ENCODE measurements around the gene SLC18A2.
"Not testable (repeated sequence)": the region's sequence is repeated elsewhere in the genome, so short reads cannot be mapped to it uniquely, and the experiment has no call there.

Gene SLC18A2

GRCh38 chr10:117262903-117263293 lies 22.0 kb downstream of the SLC18A2 start:
- no peak overlapping the region for H3K4me3 Mint-ChIP-seq
- peaks cover 3% of the 10 kb centered on the region for H3K4me1 Mint-ChIP-seq
- H3K27ac Mint-ChIP-seq = no peak overlapping the region
- ATAC-seq (ENCODE audit: low read depth) = no peak
- peaks cover 16% of the 10 kb centered on the region for H3K27me3 Mint-ChIP-seq
- no peak for DNase-seq (ENCODE audit: low spot score in 2 of 2)
- no peaks in the 10 kb centered on the region for H3K36me3 Mint-ChIP-seq
- no peaks in the 10 kb centered on the region for H3K9me3 Mint-ChIP-seq

- H3K27me3 Mint-ChIP-seq = peaks cover 10% of the 10 kb centered on the region
- no peaks in the 10 kb centered on the region for H3K4me1 Mint-ChIP-seq
- no peak overlapping the region for H3K4me3 Mint-ChIP-seq
- no peaks in the 10 kb centered on the region for H3K9me3 Mint-ChIP-seq
- no peaks in the 10 kb centered on the region for H3K36me3 Mint-ChIP-seq
- H3K27ac Mint-ChIP-seq = no peak overlapping the region
- DNase-seq (ENCODE audit: low spot score in 2 of 2) (no peak), ATAC-seq (ENCODE audit: low read depth) (no peak)
Measured at GRCh38 chr10:117264782-117265181, 23.9 kb downstream of the SLC18A2 start.

- ATAC-seq (ENCODE audit: low read depth) (no peak), DNase-seq (ENCODE audit: low spot score in 2 of 2) (no peak)
- Mint-ChIP-seq H3K4me1 (no peaks in the 10 kb centered on the region), H3K4me3 (no peak overlapping the region), H3K27ac (no peak overlapping the region), H3K36me3 (no peaks in the 10 kb centered on the region), H3K9me3 (no peaks in the 10 kb centered on the region), H3K27me3 (peaks cover 6% of the 10 kb centered on the region)
Measured at GRCh38 chr10:117266400-117266799, 25.5 kb downstream of the SLC18A2 start.

- Mint-ChIP-seq H3K4me1 (no peaks in the 10 kb centered on the region), H3K27ac (no peak overlapping the region), H3K9me3 (no peaks in the 10 kb centered on the region), H3K36me3 (no peaks in the 10 kb centered on the region), H3K27me3 (peaks cover 3% of the 10 kb centered on the region), H3K4me3 (no peak overlapping the region)
- ATAC-seq (ENCODE audit: low read depth) = no peak
- DNase-seq (ENCODE audit: low spot score in 2 of 2) = no peak
Measured at GRCh38 chr10:117266812-117267211, 25.9 kb downstream of the SLC18A2 start.

- no peak overlapping the region for H3K27ac Mint-ChIP-seq
- H3K9me3 Mint-ChIP-seq = no peaks in the 10 kb centered on the region
- H3K4me1 Mint-ChIP-seq = no peaks in the 10 kb centered on the region
Measured at GRCh38 chr10:117268258-117268657, 27.3 kb downstream of the SLC18A2 start.

GRCh38 chr10:117268907-117269306 lies 28.0 kb downstream of the SLC18A2 start:
- no peak overlapping the region for H3K4me3 Mint-ChIP-seq
- H3K4me1 Mint-ChIP-seq = no peaks in the 10 kb centered on the region
- H3K36me3 Mint-ChIP-seq = no peaks in the 10 kb centered on the region
- DNase-seq (ENCODE audit: low spot score in 2 of 2) = no peak
- H3K27me3 Mint-ChIP-seq = peaks cover 1% of the 10 kb centered on the region
- ATAC-seq (ENCODE audit: low read depth) = no peak
- no peak overlapping the region for H3K27ac Mint-ChIP-seq
- no peaks in the 10 kb centered on the region for H3K9me3 Mint-ChIP-seq

More at GRCh38 chr10:117268258-117268657, 27.3 kb downstream of the SLC18A2 start:
- ATAC-seq (ENCODE audit: low read depth) = no peak
- no peak overlapping the region for H3K4me3 Mint-ChIP-seq
- no peak for DNase-seq (ENCODE audit: low spot score in 2 of 2)
- H3K36me3 Mint-ChIP-seq = no peaks in the 10 kb centered on the region
- peaks cover 1% of the 10 kb centered on the region for H3K27me3 Mint-ChIP-seq

- DNase-seq (ENCODE audit: low spot score in 2 of 2) = no peak
- H3K27ac Mint-ChIP-seq = no peak overlapping the region
- no peaks in the 10 kb centered on the region for H3K9me3 Mint-ChIP-seq
- no peaks in the 10 kb centered on the region for H3K4me1 Mint-ChIP-seq
- no peak overlapping the region for H3K4me3 Mint-ChIP-seq
- no peak for ATAC-seq (ENCODE audit: low read depth)
- H3K36me3 Mint-ChIP-seq = no peaks in the 10 kb centered on the region
- H3K27me3 Mint-ChIP-seq = no peaks in the 10 kb centered on the region
Measured at GRCh38 chr10:117271427-117271826, 30.5 kb downstream of the SLC18A2 start.

- no peaks in the 10 kb centered on the region for H3K36me3 Mint-ChIP-seq
- H3K4me3 Mint-ChIP-seq = no peak overlapping the region
- H3K9me3 Mint-ChIP-seq = no peaks in the 10 kb centered on the region
- ATAC-seq (ENCODE audit: low read depth) (no peak), DNase-seq (ENCODE audit: low spot score in 2 of 2) (no peak)
- H3K27me3 Mint-ChIP-seq = no peaks in the 10 kb centered on the region
- no peak overlapping the region for H3K27ac Mint-ChIP-seq
- no peaks in the 10 kb centered on the region for H3K4me1 Mint-ChIP-seq
Measured at GRCh38 chr10:117272195-117273076, 31.5 kb downstream of the SLC18A2 start.

GRCh38 chr10:117273980-117274379 lies 33.1 kb downstream of the SLC18A2 start:
- no peaks in the 10 kb centered on the region for H3K36me3 Mint-ChIP-seq
- no peak overlapping the region for H3K4me3 Mint-ChIP-seq
- no peak for ATAC-seq (ENCODE audit: low read depth)
- no peak overlapping the region for H3K27ac Mint-ChIP-seq
- no peaks in the 10 kb centered on the region for H3K27me3 Mint-ChIP-seq
- no peaks in the 10 kb centered on the region for H3K4me1 Mint-ChIP-seq
- no peak for DNase-seq (ENCODE audit: low spot score in 2 of 2)
- no peaks in the 10 kb centered on the region for H3K9me3 Mint-ChIP-seq

- no peaks in the 10 kb centered on the region for H3K9me3 Mint-ChIP-seq
- H3K27me3 Mint-ChIP-seq = no peaks in the 10 kb centered on the region
Measured at GRCh38 chr10:117274509-117274908, 33.6 kb downstream of the SLC18A2 start.

GRCh38 chr10:117275121-117275520 lies 34.2 kb downstream of the SLC18A2 start:
- DNase-seq (ENCODE audit: low spot score in 2 of 2) (no peak), ATAC-seq (ENCODE audit: low read depth) (no peak)
- H3K9me3 Mint-ChIP-seq = no peaks in the 10 kb centered on the region
- H3K4me3 Mint-ChIP-seq = no peak overlapping the region
- no peak overlapping the region for H3K27ac Mint-ChIP-seq
- no peaks in the 10 kb centered on the region for H3K36me3 Mint-ChIP-seq
- H3K4me1 Mint-ChIP-seq = no peaks in the 10 kb centered on the region
- H3K27me3 Mint-ChIP-seq = no peaks in the 10 kb centered on the region

More at GRCh38 chr10:117274509-117274908, 33.6 kb downstream of the SLC18A2 start:
- Mint-ChIP-seq H3K36me3 (no peaks in the 10 kb centered on the region), H3K4me1 (no peaks in the 10 kb centered on the region), H3K4me3 (no peak overlapping the region), H3K27ac (no peak overlapping the region)
- DNase-seq (ENCODE audit: low spot score in 2 of 2) (no peak), ATAC-seq (ENCODE audit: low read depth) (no peak)

GRCh38 chr10:117277675-117278074 lies 36.8 kb downstream of the SLC18A2 start:
- Mint-ChIP-seq H3K4me3 (no peak overlapping the region), H3K36me3 (no peaks in the 10 kb centered on the region), H3K4me1 (no peaks in the 10 kb centered on the region), H3K27ac (no peak overlapping the region), H3K9me3 (no peaks in the 10 kb centered on the region), H3K27me3 (no peaks in the 10 kb centered on the region)
- DNase-seq (ENCODE audit: low spot score in 2 of 2) (no peak), ATAC-seq (ENCODE audit: low read depth) (no peak)

- Mint-ChIP-seq H3K36me3 (peaks cover 25% of the 10 kb centered on the region), H3K27me3 (no peaks in the 10 kb centered on the region), H3K4me1 (no peaks in the 10 kb centered on the region), H3K4me3 (no peak overlapping the region), H3K9me3 (no peaks in the 10 kb centered on the region), H3K27ac (no peak overlapping the region)
- DNase-seq (ENCODE audit: low spot score in 2 of 2) = no peak
- no peak for ATAC-seq (ENCODE audit: low read depth)
Measured at GRCh38 chr10:117284716-117285494, 44.0 kb downstream of the SLC18A2 start.

GRCh38 chr10:117290872-117291271 lies 50.0 kb downstream of the SLC18A2 start:
- not testable (repeated sequence) for H3K27ac Mint-ChIP-seq; DNase-seq (ENCODE audit: low spot score in 2 of 2); H3K27me3 Mint-ChIP-seq; H3K4me1 Mint-ChIP-seq; H3K36me3 Mint-ChIP-seq; H3K9me3 Mint-ChIP-seq; H3K4me3 Mint-ChIP-seq; ATAC-seq (ENCODE audit: low read depth)
